Esophagus squamous epithelium (tissue), 5 donors: ENCODE data around the gene PLEKHN1. TPM values are rescaled to one million over a fixed set of nuclear protein-coding genes. Genes with fewer than 3 reads are reported as not detected.

Experiments used
- DNase-seq: peaks from one replicate; lab custom pipeline; 2025; lab: John Stamatoyannopoulos, UW
- H3K27ac ChIP-seq, 4 donors: fragments of 200-600 bp; sonication (generic); one replicate each; pipeline ENCODE4 v1.5.1; 2016 to 2019; ENCODE audit warnings: mild to moderate bottlenecking in 1 of 4
- H3K27me3 ChIP-seq, 4 donors: fragments of 200-600 bp; sonication (generic); 1 replicate in 3 of 4; 2 replicates in 1 of 4; pipeline versions ENCODE4 v1.5.1 to v1.6.0; 2017 to 2021; ENCODE audit warnings: antibody characterized with exemption in 1 of 4
- H3K36me3 ChIP-seq, 3 donors: fragments of 200-600 bp; sonication (generic); one replicate each; pipeline ENCODE4 v1.5.1; 2016 to 2019
- H3K4me1 ChIP-seq, 3 donors: fragments of 200-600 bp; sonication (generic); one replicate each; pipeline ENCODE4 v1.5.1; 2017 to 2019
- H3K4me3 ChIP-seq, 4 donors: fragments of 200-600 bp; sonication (generic); 1 replicate in 3 of 4; 2 replicates in 1 of 4; pipeline ENCODE4 v1.5.1; 2016 to 2019; ENCODE audit warnings: mild to moderate bottlenecking in 2 of 4, moderate library complexity in 1 of 4
- H3K9me3 ChIP-seq, 3 donors: fragments of 200-600 bp; sonication (generic); one replicate each; pipeline ENCODE4 v1.5.1; 2016 to 2019
- CTCF ChIP-seq, 6 experiments: fragments of 450-650 bp in 4 of 6; fragments of 200-600 bp in 2 of 6; sonication (generic) in 2 of 6; IDR thresholded peaks; one replicate each; pipeline ENCODE4 v1.5.1; 2016 to 2019; ENCODE audit warnings: antibody characterized with exemption in 6 of 6, mild to moderate bottlenecking in 4 of 6, moderate library complexity in 4 of 6
- POLR2A ChIP-seq, 4 donors: fragments of 450-650 bp; IDR thresholded peaks; one replicate each; pipeline ENCODE4 v1.6.1; 2017; ENCODE audit warnings: antibody characterized with exemption in 4 of 4, mild to moderate bottlenecking in 4 of 4, moderate library complexity in 3 of 4
- WGBS, 2 donors: methylation state at CpG; one replicate each; pipeline ENCODE4 v1.1.5; 2018; 5-methylcytosine and 5-hydroxymethylcytosine counted together
- intact Hi-C: fragments of 100-400 bp; cut with DNase I; formaldehyde crosslinking; loops from one replicate; pipeline ENCODE4 v1.15.0; 2022
- total RNA-seq, 4 donors: library from RNA; depleted of rRNA; stranded (reverse); fragments of >200 nt; gene quantifications; one replicate each; pipeline ENCODE4 v1.1.0, GENCODE V29; 2016
- donor health status: DM: yes; HTN: yes; CAD: no.

Gene PLEKHN1
- total RNA-seq, 4 donors from 2014 or later = 16.8 to 39.6 (median 23.4) TPM

- Histone ChIP-seq H3K27me3 (peaks cover 0 to 96% (median 3%) of the 10 kb centered on the region in 4 donors), H3K27ac (peak overlapping the region; percentile 91 to 97 (median 94)), H3K9me3 (no peaks in the 10 kb centered on the region), H3K36me3 (no peaks in the 10 kb centered on the region), H3K4me3 (peak overlapping the region; percentile 59 to 78 (median 68)), H3K4me1 (peaks cover 14 to 55% (median 38%) of the 10 kb centered on the region in 3 donors)
- DNase-seq = no peak
- TF ChIP-seq POLR2A (IDR thresholded peaks at IDR 0.05) = peak in 1 of 4 donors; percentile 1
- peak in 1 of 6 experiments; percentile 6 for TF ChIP-seq CTCF (IDR thresholded peaks at IDR 0.05)
- intact Hi-C loops = no loop called here
- WGBS, 2 donors = 0% methylated on average over 7 of the region's 86 CpGs; no CpG with 5 or more reads in 1 of the 2 donors
Observed at GRCh38 chr1:998995-999724, 32.9 kb downstream of the PLEKHN1 start.

GRCh38 chr1:999725-1000356 is 33.6 kb downstream of the PLEKHN1 start, which contains the start of gene HES4:
TSS of gene HES4 (minus strand) at chr1:1000097. CDS start at chr1:999973, 124 bp downstream.
- Histone ChIP-seq H3K36me3 (no peaks in the 10 kb centered on the region), H3K9me3 (no peaks in the 10 kb centered on the region), H3K4me1 (peaks cover 15 to 62% (median 38%) of the 10 kb centered on the region in 3 donors), H3K27me3 (peaks cover 0 to 96% (median 3%) of the 10 kb centered on the region in 4 donors), H3K27ac (peak within 1 kb of the TSS; percentile 91 to 97 (median 94)), H3K4me3 (peak within 1 kb of the TSS; percentile 59 to 78 (median 68))
- 0% methylated on average over 6 to 23 of the region's 95 CpGs for WGBS, 2 donors
- peak in 1 of 6 experiments; percentile 8 for TF ChIP-seq CTCF (IDR thresholded peaks at IDR 0.05)
- peak in 2 of 4 donors; percentile 82 to 91 for TF ChIP-seq POLR2A (IDR thresholded peaks at IDR 0.05)
- DNase-seq = no peak
- intact Hi-C loops = no loop called here

- no peaks in the 10 kb centered on the region for H3K9me3 ChIP-seq
- no peak for DNase-seq
- intact Hi-C loops = no loop called here
- H3K27ac ChIP-seq = peak overlapping the region; percentile 91 to 97 (median 94)
- 2 to 22% methylated on average over 1 to 23 of the region's 75 CpGs for WGBS, 2 donors
- peak overlapping the region; percentile 59 to 78 (median 68) for H3K4me3 ChIP-seq
- TF ChIP-seq POLR2A (IDR thresholded peaks at IDR 0.05) = peak in 1 of 4 donors; percentile 70
- peak in 2 of 6 experiments; percentile 4 to 25 for TF ChIP-seq CTCF (IDR thresholded peaks at IDR 0.05)
- H3K4me1 ChIP-seq = peaks cover 22 to 69% (median 38%) of the 10 kb centered on the region in 3 donors
- no peaks in the 10 kb centered on the region for H3K36me3 ChIP-seq
- H3K27me3 ChIP-seq = peaks cover 0 to 96% (median 3%) of the 10 kb centered on the region in 4 donors
Observed at GRCh38 chr1:1000357-1001056, 34.2 kb downstream of the PLEKHN1 start.

GRCh38 chr1:1001057-1001783 is 34.9 kb downstream of the PLEKHN1 start:
- TF ChIP-seq POLR2A (IDR thresholded peaks at IDR 0.05) (no peak), CTCF (IDR thresholded peaks at IDR 0.05) (no peak)
- Histone ChIP-seq H3K36me3 (no peaks in the 10 kb centered on the region), H3K4me3 (peak overlapping the region; percentile 59 to 78 (median 68)), H3K27ac (peak overlapping the region; percentile 91 to 97 (median 94)), H3K4me1 (peaks cover 28 to 71% (median 38%) of the 10 kb centered on the region in 3 donors), H3K27me3 (peaks cover 0 to 96% (median 3%) of the 10 kb centered on the region in 4 donors), H3K9me3 (no peaks in the 10 kb centered on the region)
- WGBS, 2 donors = 0% methylated on average over 10 to 11 of the region's 58 CpGs
- no peak for DNase-seq
- intact Hi-C loops = no loop called here
